Hypothalamus (tissue), 51 donors: ENCODE measurements around the gene PCLO.

ENCODE experiments used
- DNase-seq, 51 donors: peaks; one replicate each; lab custom pipeline; 2025; lab: John Stamatoyannopoulos, UW

Gene PCLO, protein sequence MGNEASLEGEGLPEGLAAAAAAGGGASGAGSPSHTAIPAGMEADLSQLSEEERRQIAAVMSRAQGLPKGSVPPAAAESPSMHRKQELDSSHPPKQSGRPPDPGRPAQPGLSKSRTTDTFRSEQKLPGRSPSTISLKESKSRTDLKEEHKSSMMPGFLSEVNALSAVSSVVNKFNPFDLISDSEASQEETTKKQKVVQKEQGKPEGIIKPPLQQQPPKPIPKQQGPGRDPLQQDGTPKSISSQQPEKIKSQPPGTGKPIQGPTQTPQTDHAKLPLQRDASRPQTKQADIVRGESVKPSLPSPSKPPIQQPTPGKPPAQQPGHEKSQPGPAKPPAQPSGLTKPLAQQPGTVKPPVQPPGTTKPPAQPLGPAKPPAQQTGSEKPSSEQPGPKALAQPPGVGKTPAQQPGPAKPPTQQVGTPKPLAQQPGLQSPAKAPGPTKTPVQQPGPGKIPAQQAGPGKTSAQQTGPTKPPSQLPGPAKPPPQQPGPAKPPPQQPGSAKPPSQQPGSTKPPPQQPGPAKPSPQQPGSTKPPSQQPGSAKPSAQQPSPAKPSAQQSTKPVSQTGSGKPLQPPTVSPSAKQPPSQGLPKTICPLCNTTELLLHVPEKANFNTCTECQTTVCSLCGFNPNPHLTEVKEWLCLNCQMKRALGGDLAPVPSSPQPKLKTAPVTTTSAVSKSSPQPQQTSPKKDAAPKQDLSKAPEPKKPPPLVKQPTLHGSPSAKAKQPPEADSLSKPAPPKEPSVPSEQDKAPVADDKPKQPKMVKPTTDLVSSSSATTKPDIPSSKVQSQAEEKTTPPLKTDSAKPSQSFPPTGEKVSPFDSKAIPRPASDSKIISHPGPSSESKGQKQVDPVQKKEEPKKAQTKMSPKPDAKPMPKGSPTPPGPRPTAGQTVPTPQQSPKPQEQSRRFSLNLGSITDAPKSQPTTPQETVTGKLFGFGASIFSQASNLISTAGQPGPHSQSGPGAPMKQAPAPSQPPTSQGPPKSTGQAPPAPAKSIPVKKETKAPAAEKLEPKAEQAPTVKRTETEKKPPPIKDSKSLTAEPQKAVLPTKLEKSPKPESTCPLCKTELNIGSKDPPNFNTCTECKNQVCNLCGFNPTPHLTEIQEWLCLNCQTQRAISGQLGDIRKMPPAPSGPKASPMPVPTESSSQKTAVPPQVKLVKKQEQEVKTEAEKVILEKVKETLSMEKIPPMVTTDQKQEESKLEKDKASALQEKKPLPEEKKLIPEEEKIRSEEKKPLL (N-terminal part only)

DNA sequence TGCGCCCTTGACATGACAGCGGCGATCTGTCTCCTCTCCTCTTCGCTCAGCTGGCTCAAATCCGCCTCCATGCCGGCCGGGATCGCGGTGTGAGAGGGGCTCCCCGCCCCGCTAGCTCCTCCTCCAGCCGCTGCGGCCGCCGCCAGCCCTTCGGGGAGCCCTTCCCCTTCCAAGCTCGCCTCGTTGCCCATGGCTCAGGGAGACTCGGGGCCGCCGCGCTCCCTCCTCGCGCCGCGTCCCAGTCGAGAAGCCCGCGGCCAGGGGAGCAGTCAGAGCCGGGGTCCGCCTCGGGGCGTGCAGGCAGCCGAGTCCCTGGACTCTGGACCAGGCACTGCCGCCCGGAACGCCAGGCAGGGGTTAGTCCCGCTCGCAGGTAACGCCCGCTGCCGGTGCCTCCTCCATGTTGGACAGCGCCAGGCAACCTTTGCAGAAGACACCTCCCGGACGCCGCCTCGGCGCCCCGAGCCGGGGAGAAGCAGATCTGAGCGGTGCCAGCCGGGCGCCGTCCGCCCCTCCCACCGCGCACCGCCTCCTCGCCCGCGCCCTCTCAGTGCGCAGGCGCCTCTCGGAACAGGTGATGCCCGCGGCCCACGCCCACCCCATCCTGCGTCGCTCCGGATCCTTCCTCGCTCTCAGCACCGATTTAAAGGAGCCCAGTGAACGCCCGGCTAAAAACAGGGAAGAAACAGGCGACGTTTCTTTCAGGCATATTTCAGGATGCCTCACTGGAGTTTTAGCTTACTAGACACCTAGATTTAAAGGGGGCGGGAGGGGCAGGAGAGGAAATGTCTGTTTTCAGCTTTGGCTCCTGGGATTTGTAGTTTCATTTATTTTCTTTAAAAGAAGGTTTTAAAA, at the start of gene PCLO:
Gene PCLO (minus strand): TSS at position 483 of the 855 bp plus-strand sequence. CDS start 292 bp downstream, at position 191.
- peak; percentile 5 to 90 (median 60) for DNase-seq

- DNase-seq = no peak
Measured at GRCh38 chr7:83211685-83212084, 49.0 kb upstream of the PCLO start.

- DNase-seq = no peak
Measured at GRCh38 chr7:83210479-83210878, 47.8 kb upstream of the PCLO start.

DNA sequence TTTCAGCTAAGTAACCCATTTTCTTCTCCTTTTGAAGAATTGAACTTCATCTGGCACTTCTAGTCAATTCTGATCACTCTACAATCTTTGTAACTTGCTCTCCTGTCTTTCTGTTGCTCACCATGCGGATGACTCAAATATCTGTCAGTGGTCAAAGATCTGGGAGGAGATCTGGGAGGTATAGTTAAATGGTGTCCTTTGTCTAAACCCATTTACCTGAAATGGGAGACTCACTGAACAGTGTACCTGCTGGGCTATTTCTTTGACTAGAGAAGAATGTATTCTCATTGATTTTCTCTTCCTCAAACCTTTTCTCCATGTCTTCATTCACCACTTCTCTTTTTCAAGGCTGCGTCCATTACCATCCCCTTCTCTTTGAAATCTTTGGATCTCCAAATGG, 42.0 kb upstream of the PCLO start:
- DNase-seq = no peak

DNA sequence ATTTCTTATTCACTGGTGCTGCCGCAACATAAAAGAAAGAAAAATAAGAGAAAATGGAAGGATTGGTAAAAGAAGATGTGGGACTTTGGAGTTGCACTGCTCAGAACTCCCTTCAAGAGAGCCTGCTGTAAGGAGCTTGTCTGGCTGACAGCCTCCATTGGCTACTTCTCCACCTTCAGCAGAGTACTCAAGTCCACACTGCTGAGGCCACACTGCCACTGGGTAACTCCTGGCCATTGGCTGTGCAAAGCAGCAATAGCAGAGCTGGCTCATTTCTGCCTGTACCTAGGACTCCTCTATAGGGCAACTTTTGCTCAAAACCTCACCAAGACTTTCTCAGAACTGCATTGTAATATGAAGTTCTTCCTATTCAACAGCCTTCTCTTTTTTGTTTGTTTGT, 38.7 kb upstream of the PCLO start:
- no peak for DNase-seq

DNA sequence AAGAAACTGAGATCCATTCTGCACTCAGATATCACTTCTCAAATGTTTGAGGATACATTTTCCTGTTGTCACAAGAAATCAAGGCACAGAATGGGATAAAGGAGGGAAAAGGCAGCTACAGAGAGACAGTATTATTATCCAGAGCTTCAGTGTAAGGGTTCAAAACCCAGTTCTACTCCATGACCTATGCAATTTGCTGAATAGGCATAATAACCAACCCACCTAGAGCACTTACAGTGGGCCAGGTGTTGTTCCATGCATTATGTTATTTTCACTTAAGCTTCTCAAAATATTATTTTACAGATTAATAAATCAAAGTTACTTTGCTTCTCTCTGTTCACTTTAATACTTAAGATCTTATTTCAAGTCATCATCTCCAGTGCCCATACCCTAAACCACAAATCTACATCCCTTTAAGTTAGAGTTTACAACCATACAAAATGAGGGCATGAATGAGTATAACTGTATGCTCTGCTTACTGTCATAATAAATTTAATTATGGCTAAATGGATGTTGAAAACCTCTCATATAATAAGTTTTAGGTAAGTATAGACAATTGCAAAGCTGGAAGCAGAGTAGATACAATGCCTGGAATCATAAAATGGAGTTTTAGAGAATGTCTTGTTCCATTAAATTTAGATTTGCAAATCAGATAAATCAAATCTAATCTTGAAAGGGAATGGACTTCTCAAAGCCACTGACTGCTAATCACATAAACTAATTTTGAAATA, 28.1 kb upstream of the PCLO start:
- DNase-seq = no peak

- no peak for DNase-seq
Measured at GRCh38 chr7:83178796-83179195, 16.1 kb upstream of the PCLO start.

DNA sequence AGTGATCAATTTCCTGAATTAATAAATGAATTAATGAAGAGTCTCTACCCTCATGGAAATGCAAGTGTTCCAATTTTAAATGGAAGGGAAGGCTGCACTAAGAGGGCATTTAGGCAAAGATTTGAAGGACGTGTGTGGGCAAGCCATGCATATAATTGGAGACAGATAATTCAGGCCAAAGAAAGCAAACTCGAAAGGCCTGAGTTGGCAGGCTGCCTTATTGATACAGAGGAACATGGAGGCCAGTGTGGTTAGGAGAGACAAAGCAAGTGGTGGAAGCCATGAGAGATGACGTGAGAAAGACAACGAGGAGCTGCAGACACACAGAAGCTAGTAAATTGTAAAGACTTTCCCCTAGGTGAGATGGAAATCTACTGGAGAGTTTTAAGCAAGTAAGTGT, 15.4 kb upstream of the PCLO start:
- DNase-seq = no peak

GRCh38 chr7:83173664-83174063, 11.0 kb upstream of the PCLO start:
- no peak for DNase-seq

- DNase-seq = no peak
Measured at GRCh38 chr7:83166781-83167180, 4.1 kb upstream of the PCLO start.

GRCh38 chr7:83161899-83162401, 734 bp downstream of the PCLO start:
- peak in 3 of 51 donors; percentile 8 to 39 (median 18) for DNase-seq

GRCh38 chr7:83161186-83161585, 1.5 kb downstream of the PCLO start:
- DNase-seq = no peak

GRCh38 chr7:83159731-83160130, 3.0 kb downstream of the PCLO start:
- DNase-seq = no peak

DNA sequence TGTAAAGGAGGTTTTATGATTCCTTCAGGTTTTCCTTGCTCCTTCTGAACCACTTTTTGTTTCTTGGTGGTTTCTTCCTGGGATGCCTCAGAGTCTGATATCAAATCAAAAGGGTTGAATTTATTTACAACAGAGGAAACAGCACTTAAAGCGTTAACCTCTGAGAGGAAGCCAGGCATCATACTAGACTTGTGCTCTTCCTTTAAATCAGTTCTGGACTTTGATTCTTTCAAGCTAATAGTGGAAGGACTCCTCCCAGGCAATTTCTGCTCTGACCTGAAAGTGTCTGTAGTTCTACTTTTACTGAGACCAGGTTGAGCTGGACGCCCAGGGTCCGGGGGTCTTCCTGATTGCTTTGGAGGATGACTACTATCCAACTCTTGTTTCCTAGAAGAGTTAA, 6.7 kb downstream of the PCLO start:
- no peak for DNase-seq

DNA sequence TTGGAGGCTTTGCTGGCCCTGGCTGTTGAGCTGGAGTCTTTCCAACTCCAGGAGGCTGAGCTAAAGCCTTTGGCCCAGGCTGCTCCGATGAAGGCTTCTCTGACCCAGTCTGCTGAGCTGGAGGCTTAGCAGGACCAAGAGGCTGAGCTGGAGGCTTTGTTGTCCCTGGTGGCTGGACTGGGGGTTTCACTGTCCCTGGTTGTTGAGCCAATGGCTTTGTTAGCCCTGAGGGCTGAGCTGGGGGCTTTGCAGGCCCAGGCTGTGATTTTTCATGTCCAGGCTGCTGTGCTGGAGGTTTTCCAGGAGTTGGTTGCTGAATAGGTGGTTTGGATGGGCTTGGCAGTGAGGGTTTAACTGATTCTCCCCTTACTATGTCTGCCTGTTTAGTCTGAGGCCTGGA, 7.3 kb downstream of the PCLO start:
- DNase-seq = no peak

GRCh38 chr7:83153419-83153818, 9.3 kb downstream of the PCLO start:
- DNase-seq = no peak

GRCh38 chr7:83150310-83150709, 12.4 kb downstream of the PCLO start:
- no peak for DNase-seq

DNA sequence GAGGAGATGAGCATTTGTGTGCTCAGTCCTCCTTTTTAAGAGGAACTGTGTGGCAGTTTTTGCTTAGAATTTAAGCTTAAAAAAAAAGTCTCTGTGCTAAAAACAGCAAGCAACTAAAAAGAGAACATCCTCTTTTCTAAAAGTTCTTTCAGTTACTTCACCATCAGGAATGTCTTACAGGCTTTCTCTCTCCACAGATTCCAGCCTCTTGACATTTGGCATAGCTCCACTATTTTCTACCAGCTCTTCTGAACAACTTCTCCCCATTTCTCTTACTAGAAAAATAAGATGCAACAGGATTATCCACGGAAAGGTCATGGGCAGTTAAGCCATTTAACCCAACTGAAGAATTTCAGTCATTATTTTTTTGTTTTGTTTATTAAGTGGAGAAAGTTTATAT, 13.2 kb downstream of the PCLO start:
- DNase-seq = no peak

GRCh38 chr7:83148776-83149175, 13.9 kb downstream of the PCLO start:
- no peak for DNase-seq
